Keratinocyte (primary cell): ENCODE results near the gene ESRP2.

Experiments used
- EZH2 ChIP-seq: IDR thresholded peaks from one replicate; pipeline ENCODE4 v1.6.1; 2012; ENCODE audit warnings: inconsistent platforms, mild to moderate bottlenecking, low read length, moderate library complexity
- TF ChIP-seq, protein P1 (sequence below), 3 experiments: IDR thresholded peaks in 1 of 3; conservative IDR thresholded peaks in 1 of 3; optimal IDR thresholded peaks in 1 of 3; 2 replicates in 2 of 3; 3 replicates in 1 of 3; pipeline versions ENCODE3 to v1.5.1; 2011; ENCODE audit warnings: low read length in 3 of 3, mild to moderate bottlenecking in 3 of 3, moderate library complexity in 2 of 3, control low read depth in 1 of 3, inconsistent platforms in 1 of 3; ENCODE audit not compliant: insufficient read depth in 2 of 3; ENCODE audit errors: extremely low read depth in 1 of 3

DNA sequence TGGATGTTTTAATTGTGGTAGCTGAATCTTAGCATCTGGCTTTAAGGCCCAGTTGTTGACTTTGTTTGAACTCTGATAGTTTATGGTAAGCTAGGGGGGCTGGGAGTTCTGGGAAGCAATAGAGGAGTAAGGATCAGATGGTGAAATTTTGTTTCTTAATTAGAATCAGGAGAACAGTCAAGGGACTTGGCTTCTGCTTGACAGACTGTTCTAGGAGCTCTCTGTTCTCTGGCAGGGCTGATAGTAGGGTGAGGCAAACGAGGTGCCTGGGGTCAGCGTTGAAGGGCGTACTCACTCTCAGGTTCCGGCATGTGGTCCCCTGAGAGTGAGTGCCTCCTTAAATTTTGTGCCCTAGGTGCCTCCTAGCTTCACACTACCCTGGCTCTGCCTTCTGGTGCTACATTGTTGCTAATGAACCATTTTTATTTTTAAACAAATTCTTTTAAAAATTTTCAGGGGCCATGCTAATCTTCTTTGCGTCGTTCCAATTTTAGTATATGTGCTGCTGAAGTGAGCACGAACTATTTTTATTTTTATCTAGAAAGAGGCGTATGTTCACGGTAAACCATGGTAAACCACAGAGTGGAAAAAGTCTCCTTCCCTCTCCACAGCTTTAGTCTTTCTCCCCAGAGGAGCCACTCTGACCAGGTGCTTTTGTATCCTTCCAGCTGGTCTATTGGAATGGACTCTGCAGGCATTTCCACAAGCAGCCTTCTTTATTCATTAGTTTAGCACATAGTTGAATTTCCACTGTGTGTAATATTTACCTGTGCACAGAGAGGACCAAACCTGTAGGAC lies 48.1 kb upstream of the ESRP2 start:
- TF ChIP-seq, protein P1, sequence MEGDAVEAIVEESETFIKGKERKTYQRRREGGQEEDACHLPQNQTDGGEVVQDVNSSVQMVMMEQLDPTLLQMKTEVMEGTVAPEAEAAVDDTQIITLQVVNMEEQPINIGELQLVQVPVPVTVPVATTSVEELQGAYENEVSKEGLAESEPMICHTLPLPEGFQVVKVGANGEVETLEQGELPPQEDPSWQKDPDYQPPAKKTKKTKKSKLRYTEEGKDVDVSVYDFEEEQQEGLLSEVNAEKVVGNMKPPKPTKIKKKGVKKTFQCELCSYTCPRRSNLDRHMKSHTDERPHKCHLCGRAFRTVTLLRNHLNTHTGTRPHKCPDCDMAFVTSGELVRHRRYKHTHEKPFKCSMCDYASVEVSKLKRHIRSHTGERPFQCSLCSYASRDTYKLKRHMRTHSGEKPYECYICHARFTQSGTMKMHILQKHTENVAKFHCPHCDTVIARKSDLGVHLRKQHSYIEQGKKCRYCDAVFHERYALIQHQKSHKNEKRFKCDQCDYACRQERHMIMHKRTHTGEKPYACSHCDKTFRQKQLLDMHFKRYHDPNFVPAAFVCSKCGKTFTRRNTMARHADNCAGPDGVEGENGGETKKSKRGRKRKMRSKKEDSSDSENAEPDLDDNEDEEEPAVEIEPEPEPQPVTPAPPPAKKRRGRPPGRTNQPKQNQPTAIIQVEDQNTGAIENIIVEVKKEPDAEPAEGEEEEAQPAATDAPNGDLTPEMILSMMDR (optimal IDR thresholded peaks at IDR 0.05 in 1 of 3, IDR thresholded peaks at IDR 0.05 in 1 of 3, conservative IDR thresholded peaks at IDR 0.05 in 1 of 3; ENCODE audit: extremely low read depth in 1 of 3, insufficient read depth in 2 of 3, low read length in 3 of 3) = no peak
- no peak for TF ChIP-seq EZH2
